Endothelial cell of umbilical vein (primary cell): ENCODE measurements around the gene CBX5. TPM values are rescaled to one million over a fixed set of nuclear protein-coding genes. Genes with fewer than 3 reads are reported as not detected.

Experiments
- BruUV-seq: library from RNA; stranded (reverse); fragments of 400-500 nt; replicated peaks from 2 replicates; lab custom pipeline; 2021; lab: Mats Ljungman, UMichigan
- CTCF ChIA-PET: fragments of 300-600, 350-600 bp; sonication (Branson Sonifier 250); formaldehyde crosslinking; loops from one replicate; lab custom pipeline; 2021; ENCODE audit warnings: antibody characterized with exemption, inconsistent platforms; lab: Charles Lee
- POLR2A ChIA-PET: fragments of 300-600, 350-600 bp; sonication (Branson Sonifier 250); formaldehyde crosslinking; loops from one replicate; lab custom pipeline; 2021; ENCODE audit warnings: antibody characterized with exemption, inconsistent platforms; lab: Charles Lee
- DNase-seq: peaks from one replicate; pipeline ENCODE4 v3.0.0-alpha.2; 2011; ENCODE audit warnings: low read depth, low spot score
- FAIRE-seq: peaks from 2 replicates; lab custom pipeline; 2011; peaks lifted over from hg19 to GRCh38; lab: Jason Lieb, UNC
- H2AFZ ChIP-seq: 2 replicates; pipeline ENCODE4 v1.6.0; 2012; ENCODE audit warnings: low read depth, low read length, control low read depth, inconsistent platforms
- H3K27ac ChIP-seq: 2 replicates; pipeline ENCODE4 v1.5.1; 2011; ENCODE audit warnings: low read depth, mild to moderate bottlenecking, control low read depth, low read length, moderate library complexity; ENCODE audit not compliant: insufficient read depth
- H3K27me3 ChIP-seq, 2 experiments: 2 replicates each; pipeline versions ENCODE4 v1.6.0 to v1.6.1; 2011; ENCODE audit warnings: low read length in 2 of 2, mixed read lengths in 1 of 2; ENCODE audit not compliant: control insufficient read depth in 2 of 2, insufficient read depth in 2 of 2
- H3K36me3 ChIP-seq, 2 experiments: 2 replicates in 1 of 2; 3 replicates in 1 of 2; pipeline ENCODE4 v1.5.1; 2011; ENCODE audit warnings: low read length in 2 of 2, mild to moderate bottlenecking in 1 of 2, moderate library complexity in 1 of 2; ENCODE audit not compliant: control insufficient read depth in 2 of 2, insufficient read depth in 2 of 2; ENCODE audit errors: extremely low read depth in 1 of 2
- H3K4me1 ChIP-seq: 3 replicates; pipeline ENCODE4 v1.5.1; 2011; ENCODE audit warnings: mild to moderate bottlenecking, low read length; ENCODE audit not compliant: control insufficient read depth, insufficient read depth; ENCODE audit errors: extremely low read depth
- H3K4me2 ChIP-seq: 2 replicates; pipeline ENCODE4 v1.6.1; 2011; ENCODE audit warnings: low read length, control low read depth, mixed read lengths; ENCODE audit not compliant: insufficient read depth
- H3K4me3 ChIP-seq, 3 experiments: fragments of 200-600 bp in 1 of 3; sonication (generic), shearing (Covaris generic) in 1 of 3; replicated peaks in 1 of 3; 2 replicates each; pipeline ENCODE4 v1.5.1; 2011 to 2016; ENCODE audit warnings: control low read depth in 3 of 3, low read length in 3 of 3, mild to moderate bottlenecking in 2 of 3, inconsistent platforms in 1 of 3, low read depth in 1 of 3, moderate library complexity in 1 of 3; ENCODE audit not compliant: insufficient read depth in 1 of 3
- H3K79me2 ChIP-seq: 2 replicates; pipeline ENCODE4 v1.6.0; 2012; ENCODE audit warnings: low read length, inconsistent platforms; ENCODE audit not compliant: control insufficient read depth, insufficient read depth
- H3K9ac ChIP-seq: replicated peaks from 2 replicates; pipeline ENCODE3; 2011; ENCODE audit warnings: low read length, control low read depth; ENCODE audit not compliant: insufficient read depth; ENCODE audit errors: extremely low read depth
- H3K9me1 ChIP-seq: replicated peaks from 3 replicates; pipeline ENCODE4 v1.6.0; 2011; ENCODE audit warnings: mild to moderate bottlenecking, low read length; ENCODE audit not compliant: control insufficient read depth, insufficient read depth; ENCODE audit errors: extremely low read depth
- H3K9me3 ChIP-seq: replicated peaks from 2 replicates; pipeline ENCODE4 v1.5.1; 2012; ENCODE audit warnings: low read length, inconsistent platforms; ENCODE audit not compliant: control insufficient read depth, insufficient read depth
- H4K20me1 ChIP-seq: replicated peaks from 2 replicates; pipeline ENCODE3; 2011; ENCODE audit warnings: mild to moderate bottlenecking, low read length; ENCODE audit not compliant: control insufficient read depth, insufficient read depth; ENCODE audit errors: extremely low read depth
- CTCF ChIP-seq, 2 donors: IDR thresholded peaks; 1 replicate in 1 of 2; 2 replicates in 1 of 2; pipeline ENCODE4 v1.5.1; 2011; ENCODE audit warnings: low read length in 2 of 2, mild to moderate bottlenecking in 2 of 2, moderate library complexity in 2 of 2, control low read depth in 1 of 2, inconsistent platforms in 1 of 2, low read depth in 1 of 2; ENCODE audit not compliant: insufficient read depth in 1 of 2; ENCODE audit errors: extremely low read depth in 1 of 2
- EZH2 ChIP-seq: IDR thresholded peaks from 2 replicates; pipeline ENCODE4 v1.6.1; 2012; ENCODE audit warnings: borderline replicate concordance, low read depth, mild to moderate bottlenecking, moderate library complexity, low read length, inconsistent platforms; ENCODE audit not compliant: severe bottlenecking
- FOS ChIP-seq: IDR thresholded peaks from 2 replicates; pipeline ENCODE4 v1.6.1; 2011; ENCODE audit warnings: mild to moderate bottlenecking, low read length, moderate library complexity, borderline replicate concordance; ENCODE audit not compliant: insufficient read depth
- GATA2 ChIP-seq: IDR thresholded peaks from 2 replicates; pipeline ENCODE4 v1.7.0; 2011; ENCODE audit warnings: low read depth, mild to moderate bottlenecking, moderate library complexity, mixed read lengths, low read length; ENCODE audit not compliant: insufficient read length, insufficient read depth
- JUN ChIP-seq: IDR thresholded peaks from 2 replicates; pipeline ENCODE4 v1.6.1; 2011; ENCODE audit warnings: borderline replicate concordance, low read depth; ENCODE audit not compliant: insufficient read length, insufficient read depth
- POLR2A ChIP-seq: IDR thresholded peaks from 2 replicates; pipeline ENCODE4 v1.6.1; 2012; ENCODE audit warnings: low read depth, mild to moderate bottlenecking, control low read depth, low read length
- dilution Hi-C: fragments of 300-500 bp; cut with MboI; formaldehyde crosslinking; loops from one replicate; pipeline ENCODE4 v1.15.0; 2019; ENCODE audit warnings: low sequenced_read_pairs; ENCODE audit not compliant: extremely low pct_ligation_motif_present
- intact Hi-C: fragments of 100-400 bp; cut with micrococcal nuclease; formaldehyde crosslinking; loops from one replicate; pipeline ENCODE4 v1.10.0; 2022
- polyA plus RNA-seq, 4 experiments: library from polyadenylated mRNA; depleted of rRNA in 3 of 4; stranded (reverse) in 3 of 4; unstranded in 1 of 4; fragments of >200 nt; gene quantifications; 2 replicates each; pipeline versions ENCODE4 v1.2.1 to v1.2.3, GENCODE V29; 2011 to 2012; ENCODE audit warnings: missing spikeins in 1 of 4
- total RNA-seq: library from RNA; stranded (reverse); gene quantifications from 2 replicates; pipeline ENCODE4 v1.2.3, GENCODE V29; 2021

The CBX5 gene
- total and polyA plus RNA-seq, 2 donors (not counting 3 experiments of a cell fraction or from before 2014, with no cell fraction given), result 22.8 to 111 TPM

GRCh38 chr12:54201001-54201794 is 78.7 kb downstream of the CBX5 start:
- FAIRE-seq (peak; percentile 82), DNase-seq (peak; percentile 52)
- no peaks in the 10 kb centered on the region for H3K79me2 ChIP-seq
- no peak overlapping the region for H2AFZ ChIP-seq
- no peak overlapping the region for H3K4me2 ChIP-seq
- H3K9me1 ChIP-seq, result no peaks in the 10 kb centered on the region
- no peaks in the 10 kb centered on the region for H3K4me1 ChIP-seq
- no peaks in the 10 kb centered on the region for H3K36me3 ChIP-seq
- no peak overlapping the region for H3K4me3 ChIP-seq
- H4K20me1 ChIP-seq, result no peaks in the 10 kb centered on the region
- POLR2A ChIA-PET, result no interaction called here
- intact Hi-C loops (loop anchor here (1.0 to 10.0 kb wide), 4 partner anchors 169 to 446 kb away; partner anchors contain the start of genes CISTR and HOXC10), dilution Hi-C loops (no loop called here)
- H3K9me3 ChIP-seq, result no peaks in the 10 kb centered on the region
- BruUV-seq, result no TSS peak
- H3K9ac ChIP-seq, result no peak overlapping the region
- H3K27me3 ChIP-seq, result peaks cover 22 to 37% of the 10 kb centered on the region in 2 experiments
- no peak overlapping the region for H3K27ac ChIP-seq
- TF ChIP-seq GATA2 (no peak), POLR2A (no peak), FOS (no peak), CTCF (IDR thresholded peaks at IDR 0.05; ENCODE audit: extremely low read depth in 1 of 2, insufficient read depth in 1 of 2, low read depth in 1 of 2, low read length in 2 of 2) (peak; percentile 86 to 99), EZH2 (no peak), JUN (no peak)
- CTCF ChIA-PET, result interaction anchor here (0.7 to 15.7 kb wide), 34 partner anchors 10 to 499 kb away, joined by 3 to 616 read pairs (median 5); partner anchors contain the start of genes HOXC10, HOXC5, HOXC6 and HOXC8
